Mononuclear cell (primary cell): Measurements from ENCODE around the gene RBL2. TPM values are rescaled to one million over a fixed set of nuclear protein-coding genes. Genes with fewer than 3 reads are reported as not detected.
A peak's percentile ranks its signal among the peaks of the same experiment; 100 is the strongest.
"Not testable (repeated sequence)": the region's sequence is repeated elsewhere in the genome, so short reads cannot be mapped to it uniquely, and the experiment has no call there.

Source experiments
- H3K27me3 ChIP-seq: 2 replicates; pipeline ENCODE4 v1.6.0; 2011; ENCODE audit warnings: low read length, control low read depth; ENCODE audit not compliant: insufficient read depth
- H3K4me1 ChIP-seq: 2 replicates; pipeline ENCODE4 v1.5.1; 2011; ENCODE audit warnings: mild to moderate bottlenecking, low read length, control low read depth; ENCODE audit not compliant: insufficient read depth
- H3K4me3 ChIP-seq: 2 replicates; pipeline ENCODE4 v1.5.1; 2011; ENCODE audit warnings: mild to moderate bottlenecking, low read length, moderate library complexity
- H3K9me3 ChIP-seq: 2 replicates; pipeline ENCODE4 v1.5.1; 2011; ENCODE audit warnings: low read depth, mild to moderate bottlenecking, control low read depth, low read length
- total RNA-seq: library from RNA; depleted of rRNA; stranded (reverse); fragments of >200 nt; gene quantifications from one replicate; pipeline ENCODE4 v1.2.3, GENCODE V29; 2012

The RBL2 gene
- total RNA-seq: 185 TPM

- Histone ChIP-seq H3K4me3 (peak within 1 kb of the TSS; percentile 74), H3K9me3 (no peaks in the 10 kb centered on the region), H3K4me1 (peaks cover 23% of the 10 kb centered on the region), H3K27me3 (no peaks in the 10 kb centered on the region)
Measured at GRCh38 chr16:53434377-53435065, at the start of gene RBL2. TSS of gene RBL2 (plus strand) at chr16:53434471. CDS start at chr16:53434557, 86 bp downstream.

GRCh38 chr16:53384610-53385009 is 49.7 kb upstream of the RBL2 start:
- H3K4me1 ChIP-seq, H3K27me3 ChIP-seq, H3K4me3 ChIP-seq: not testable (repeated sequence)
- H3K9me3 ChIP-seq: peaks cover 11% of the 10 kb centered on the region

- no peaks in the 10 kb centered on the region for H3K4me1 ChIP-seq
Measured at GRCh38 chr16:53404959-53405358, 29.3 kb upstream of the RBL2 start.

GRCh38 chr16:53412549-53412948 is 21.7 kb upstream of the RBL2 start:
- Histone ChIP-seq H3K27me3 (no peaks in the 10 kb centered on the region), H3K4me3 (no peak overlapping the region), H3K4me1 (peaks cover 9% of the 10 kb centered on the region), H3K9me3 (no peaks in the 10 kb centered on the region)

More at GRCh38 chr16:53404959-53405358, 29.3 kb upstream of the RBL2 start:
- Histone ChIP-seq H3K9me3 (no peaks in the 10 kb centered on the region), H3K4me3 (no peak overlapping the region), H3K27me3 (no peaks in the 10 kb centered on the region)

GRCh38 chr16:53413864-53414263 is 20.4 kb upstream of the RBL2 start:
- peaks cover 9% of the 10 kb centered on the region for H3K4me1 ChIP-seq
- H3K9me3 ChIP-seq: no peaks in the 10 kb centered on the region
- no peaks in the 10 kb centered on the region for H3K27me3 ChIP-seq
- H3K4me3 ChIP-seq: no peak overlapping the region

- H3K4me3 ChIP-seq: no peak overlapping the region
- H3K4me1 ChIP-seq: peaks cover 9% of the 10 kb centered on the region
- H3K27me3 ChIP-seq: no peaks in the 10 kb centered on the region
- no peaks in the 10 kb centered on the region for H3K9me3 ChIP-seq
Measured at GRCh38 chr16:53414381-53414780, 19.9 kb upstream of the RBL2 start.

GRCh38 chr16:53415504-53415903 is 18.8 kb upstream of the RBL2 start:
- Histone ChIP-seq H3K27me3 (no peaks in the 10 kb centered on the region), H3K4me3 (no peak overlapping the region), H3K9me3 (no peaks in the 10 kb centered on the region), H3K4me1 (peaks cover 9% of the 10 kb centered on the region)

GRCh38 chr16:53417011-53417410 is 17.3 kb upstream of the RBL2 start:
- H3K4me3 ChIP-seq: no peak overlapping the region
- no peaks in the 10 kb centered on the region for H3K9me3 ChIP-seq
- peaks cover 9% of the 10 kb centered on the region for H3K4me1 ChIP-seq
- H3K27me3 ChIP-seq: no peaks in the 10 kb centered on the region

GRCh38 chr16:53417976-53418375 is 16.3 kb upstream of the RBL2 start:
- peaks cover 9% of the 10 kb centered on the region for H3K4me1 ChIP-seq
- H3K27me3 ChIP-seq: no peaks in the 10 kb centered on the region
- H3K4me3 ChIP-seq: no peak overlapping the region
- no peaks in the 10 kb centered on the region for H3K9me3 ChIP-seq

- H3K9me3 ChIP-seq, H3K4me1 ChIP-seq, H3K27me3 ChIP-seq, H3K4me3 ChIP-seq: not testable (repeated sequence)
Measured at GRCh38 chr16:53419383-53419709, 14.9 kb upstream of the RBL2 start.

GRCh38 chr16:53421248-53421647 is 13.0 kb upstream of the RBL2 start:
- Histone ChIP-seq H3K27me3 (no peaks in the 10 kb centered on the region), H3K4me1 (peaks cover 9% of the 10 kb centered on the region), H3K4me3 (no peak overlapping the region), H3K9me3 (no peaks in the 10 kb centered on the region)

GRCh38 chr16:53423968-53424367 is 10.3 kb upstream of the RBL2 start:
- not testable (repeated sequence) for H3K4me3 ChIP-seq, H3K27me3 ChIP-seq, H3K9me3 ChIP-seq, H3K4me1 ChIP-seq

GRCh38 chr16:53428681-53429080 is 5.6 kb upstream of the RBL2 start:
- no peak overlapping the region for H3K4me3 ChIP-seq
- H3K27me3 ChIP-seq: no peaks in the 10 kb centered on the region
- peaks cover 7% of the 10 kb centered on the region for H3K4me1 ChIP-seq
- H3K9me3 ChIP-seq: no peaks in the 10 kb centered on the region

GRCh38 chr16:53429221-53429943 is 4.9 kb upstream of the RBL2 start:
- H3K27me3 ChIP-seq: no peaks in the 10 kb centered on the region
- H3K4me1 ChIP-seq: peaks cover 11% of the 10 kb centered on the region

GRCh38 chr16:53430363-53430762 is 3.9 kb upstream of the RBL2 start:
- Histone ChIP-seq H3K9me3 (no peaks in the 10 kb centered on the region), H3K4me1 (peaks cover 11% of the 10 kb centered on the region), H3K4me3 (no peak overlapping the region), H3K27me3 (no peaks in the 10 kb centered on the region)

More at GRCh38 chr16:53429221-53429943, 4.9 kb upstream of the RBL2 start:
- Histone ChIP-seq H3K9me3 (no peaks in the 10 kb centered on the region), H3K4me3 (no peak overlapping the region)

- no peaks in the 10 kb centered on the region for H3K27me3 ChIP-seq
- no peak overlapping the region for H3K4me3 ChIP-seq
- no peaks in the 10 kb centered on the region for H3K9me3 ChIP-seq
- peaks cover 27% of the 10 kb centered on the region for H3K4me1 ChIP-seq
Measured at GRCh38 chr16:53433509-53433908, 762 bp upstream of the RBL2 start.
